MM.1S (cell line): ENCODE results near the gene SUPT20HL1.

Experiments used
- DNase-seq: peaks from one replicate; pipeline ENCODE4 v3.0.0-alpha.2; 2015
- H2AFZ ChIP-seq: fragments of 300-600 bp; sonication (generic); 2 replicates; pipeline ENCODE4 v1.6.0; 2016; ENCODE audit warnings: antibody characterized with exemption, low read length
- H3F3A ChIP-seq: fragments of 300-600 bp; sonication (generic); 2 replicates; pipeline ENCODE4 v1.6.1; 2016; ENCODE audit warnings: mild to moderate bottlenecking, antibody characterized with exemption, low read length, moderate library complexity, mixed read lengths; ENCODE audit not compliant: insufficient read depth
- H3K27ac ChIP-seq: fragments of 300-600 bp; sonication (generic); 2 replicates; pipeline ENCODE4 v1.5.1; 2016; ENCODE audit warnings: mild to moderate bottlenecking, low read length
- H3K27me3 ChIP-seq: fragments of 300-600 bp; sonication (generic); replicated peaks from 2 replicates; pipeline ENCODE4 v1.6.0; 2016; ENCODE audit warnings: low read length; ENCODE audit not compliant: insufficient read depth
- H3K36me3 ChIP-seq: fragments of 300-600 bp; sonication (generic); replicated peaks from 2 replicates; pipeline ENCODE4 v1.6.1; 2016; ENCODE audit warnings: mild to moderate bottlenecking, low read length, mixed read lengths; ENCODE audit not compliant: insufficient read depth
- H3K4me1 ChIP-seq: fragments of 300-600 bp; sonication (generic); 2 replicates; pipeline ENCODE4 v1.6.1; 2016; ENCODE audit warnings: low read length, mixed read lengths
- H3K4me2 ChIP-seq: fragments of 300-600 bp; sonication (generic); 2 replicates; pipeline ENCODE4 v1.6.0; 2016; ENCODE audit warnings: low read depth, low read length
- H3K4me3 ChIP-seq: fragments of 300-600 bp; sonication (generic); 2 replicates; pipeline ENCODE4 v1.5.1; 2016; ENCODE audit warnings: low read length, mixed read lengths
- H3K79me2 ChIP-seq: fragments of 300-600 bp; sonication (generic); 2 replicates; pipeline ENCODE4 v1.6.1; 2016; ENCODE audit warnings: mixed run types, low read length, mixed read lengths
- H3K9ac ChIP-seq: fragments of 300-600 bp; sonication (generic); 2 replicates; pipeline ENCODE4 v1.6.1; 2016; ENCODE audit warnings: low read length, mixed read lengths
- H3K9me2 ChIP-seq: fragments of 300-600 bp; sonication (generic); replicated peaks from 2 replicates; pipeline ENCODE4 v1.6.1; 2016; ENCODE audit warnings: mild to moderate bottlenecking, low read length, mixed read lengths; ENCODE audit not compliant: insufficient read depth
- H3K9me3 ChIP-seq: fragments of 300-600 bp; sonication (generic); replicated peaks from 2 replicates; pipeline ENCODE4 v1.6.1; 2016; ENCODE audit warnings: mild to moderate bottlenecking, low read length, mixed read lengths; ENCODE audit not compliant: insufficient read depth
- H4K20me1 ChIP-seq: fragments of 300-600 bp; sonication (generic); 2 replicates; pipeline ENCODE4 v1.6.1; 2016; ENCODE audit warnings: mild to moderate bottlenecking, low read length, moderate library complexity, mixed read lengths; ENCODE audit not compliant: insufficient read depth
- EZH2 ChIP-seq: fragments of 300-600 bp; sonication (generic); optimal IDR thresholded peaks from 2 replicates; pipeline ENCODE3; 2017; ENCODE audit warnings: low read depth, mild to moderate bottlenecking, antibody characterized with exemption, low read length, mixed read lengths
- EZH2phosphoT487 ChIP-seq: fragments of 300-600 bp; sonication (generic); IDR thresholded peaks from 2 replicates; pipeline ENCODE4 v1.6.1; 2018; ENCODE audit warnings: antibody characterized with exemption, low read length
- TF ChIP-seq, protein P1 (sequence below): fragments of 300-600 bp; sonication (generic); IDR thresholded peaks from 2 replicates; pipeline ENCODE4 v1.5.1; 2016; ENCODE audit warnings: antibody characterized with exemption, low read length, mixed read lengths

The SUPT20HL1 gene

DNA sequence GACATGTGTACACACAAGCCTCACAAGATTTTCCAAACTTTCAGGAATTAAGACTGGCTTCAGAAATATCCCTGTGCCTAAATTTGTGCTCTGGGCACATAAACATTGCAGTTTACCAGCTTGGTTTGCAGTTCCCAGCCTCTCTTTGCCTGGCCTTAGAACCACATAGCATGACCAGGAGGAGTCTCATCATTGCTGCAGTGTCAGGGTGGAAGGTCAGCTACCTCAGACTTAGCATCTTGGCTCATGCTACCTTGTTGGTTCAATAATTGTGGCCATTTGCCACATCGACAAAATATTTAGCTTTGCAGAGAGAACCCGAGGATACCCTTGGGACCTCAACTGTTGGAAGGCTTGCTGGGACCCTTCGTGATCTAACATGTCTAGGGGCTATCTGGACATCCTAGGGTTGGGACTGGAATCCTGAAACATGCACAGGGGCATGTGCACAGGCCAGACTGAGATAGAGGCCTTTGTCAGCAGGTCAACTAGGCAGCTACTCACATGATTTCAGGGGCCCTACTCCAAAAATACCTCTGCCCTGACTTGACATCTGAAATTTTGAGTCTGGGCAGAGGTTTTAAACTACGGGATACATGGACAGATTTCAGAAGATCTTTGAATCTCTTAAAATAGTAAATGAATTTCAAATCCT is 38.6 kb upstream of the SUPT20HL1 start:
- Histone ChIP-seq H2AFZ (no peak overlapping the region), H3K79me2 (no peaks in the 10 kb centered on the region), H3K4me1 (no peaks in the 10 kb centered on the region), H3K9me3 (no peaks in the 10 kb centered on the region), H3F3A (no peaks in the 10 kb centered on the region), H3K9me2 (no peaks in the 10 kb centered on the region), H3K27ac (no peak overlapping the region), H4K20me1 (no peaks in the 10 kb centered on the region), H3K4me3 (no peak overlapping the region), H3K9ac (no peak overlapping the region), H3K4me2 (no peak overlapping the region), H3K27me3 (no peaks in the 10 kb centered on the region), H3K36me3 (no peaks in the 10 kb centered on the region)
- DNase-seq: no peak
- TF ChIP-seq EZH2phosphoT487 (no peak), EZH2 (no peak)
- TF ChIP-seq, protein P1, sequence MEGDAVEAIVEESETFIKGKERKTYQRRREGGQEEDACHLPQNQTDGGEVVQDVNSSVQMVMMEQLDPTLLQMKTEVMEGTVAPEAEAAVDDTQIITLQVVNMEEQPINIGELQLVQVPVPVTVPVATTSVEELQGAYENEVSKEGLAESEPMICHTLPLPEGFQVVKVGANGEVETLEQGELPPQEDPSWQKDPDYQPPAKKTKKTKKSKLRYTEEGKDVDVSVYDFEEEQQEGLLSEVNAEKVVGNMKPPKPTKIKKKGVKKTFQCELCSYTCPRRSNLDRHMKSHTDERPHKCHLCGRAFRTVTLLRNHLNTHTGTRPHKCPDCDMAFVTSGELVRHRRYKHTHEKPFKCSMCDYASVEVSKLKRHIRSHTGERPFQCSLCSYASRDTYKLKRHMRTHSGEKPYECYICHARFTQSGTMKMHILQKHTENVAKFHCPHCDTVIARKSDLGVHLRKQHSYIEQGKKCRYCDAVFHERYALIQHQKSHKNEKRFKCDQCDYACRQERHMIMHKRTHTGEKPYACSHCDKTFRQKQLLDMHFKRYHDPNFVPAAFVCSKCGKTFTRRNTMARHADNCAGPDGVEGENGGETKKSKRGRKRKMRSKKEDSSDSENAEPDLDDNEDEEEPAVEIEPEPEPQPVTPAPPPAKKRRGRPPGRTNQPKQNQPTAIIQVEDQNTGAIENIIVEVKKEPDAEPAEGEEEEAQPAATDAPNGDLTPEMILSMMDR: no peak

DNA sequence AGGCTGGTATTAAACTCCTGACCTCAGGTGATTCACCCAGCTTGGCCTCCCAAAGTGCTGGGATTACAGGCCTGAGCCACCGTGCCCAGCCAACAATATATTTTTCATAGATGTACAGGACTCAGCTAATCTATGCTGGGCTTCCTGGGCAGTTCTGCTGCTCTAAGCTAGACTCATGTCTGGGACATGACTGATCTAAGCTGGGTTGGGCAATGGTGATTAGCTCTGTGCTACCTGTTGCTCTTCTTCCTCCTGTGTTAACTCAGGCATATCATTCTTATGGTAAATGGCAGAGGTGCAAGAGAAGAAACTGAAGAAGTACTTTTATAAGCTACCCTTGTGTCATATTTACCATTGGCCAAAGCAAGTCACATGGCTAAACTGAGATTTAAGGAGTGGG is 35.2 kb upstream of the SUPT20HL1 start:
- Histone ChIP-seq H3K9me3 (no peaks in the 10 kb centered on the region), H4K20me1 (no peaks in the 10 kb centered on the region), H3K4me1 (no peaks in the 10 kb centered on the region), H3K4me2 (no peak overlapping the region), H3K4me3 (no peak overlapping the region), H3K9ac (no peak overlapping the region), H3K9me2 (no peaks in the 10 kb centered on the region), H3K36me3 (no peaks in the 10 kb centered on the region), H3K27ac (no peak overlapping the region), H3K79me2 (no peaks in the 10 kb centered on the region), H2AFZ (no peak overlapping the region), H3K27me3 (no peaks in the 10 kb centered on the region), H3F3A (no peaks in the 10 kb centered on the region)
- no peak for TF ChIP-seq EZH2
- no peak for TF ChIP-seq EZH2phosphoT487
- TF ChIP-seq, protein P1: no peak
- DNase-seq: no peak

DNA sequence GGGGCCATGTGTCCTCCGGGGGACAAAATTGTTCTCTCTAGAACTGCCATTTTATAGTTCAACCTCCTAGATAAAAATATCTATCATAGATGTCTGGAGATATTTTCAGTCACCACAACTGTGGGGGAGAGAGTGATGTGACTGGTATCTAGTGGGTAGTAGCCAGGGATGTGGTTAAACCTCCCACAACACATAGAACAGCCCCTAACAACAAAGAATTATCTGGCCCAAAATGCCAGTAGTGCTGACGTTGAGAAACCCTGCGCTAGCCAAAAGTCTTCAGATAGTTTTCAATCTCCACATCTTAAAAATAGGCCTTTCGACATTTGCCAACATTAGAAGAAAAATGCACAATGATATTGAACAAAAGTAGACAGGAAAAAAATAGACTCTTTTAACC is 27.6 kb upstream of the SUPT20HL1 start:
- Histone ChIP-seq H3K4me2 (no peak overlapping the region), H3K9me2 (no peaks in the 10 kb centered on the region), H3K79me2 (no peaks in the 10 kb centered on the region), H3K27me3 (no peaks in the 10 kb centered on the region), H3K9ac (no peak overlapping the region), H3F3A (no peaks in the 10 kb centered on the region), H3K4me1 (no peaks in the 10 kb centered on the region), H3K36me3 (no peaks in the 10 kb centered on the region), H2AFZ (no peak overlapping the region), H3K27ac (no peak overlapping the region), H3K4me3 (no peak overlapping the region), H4K20me1 (no peaks in the 10 kb centered on the region), H3K9me3 (no peaks in the 10 kb centered on the region)
- no peak for DNase-seq
- TF ChIP-seq, protein P1: no peak
- TF ChIP-seq EZH2phosphoT487 (no peak), EZH2 (no peak)
